HG03095 (cell line): ENCODE results near the gene NINJ1.

Experiments
- ATAC-seq: cut with Tn5 transposase; IDR thresholded peaks from one replicate; pipeline ENCODE4 v1.9.1; 2021; ENCODE audit warnings: moderate library complexity; ENCODE audit not compliant: unreplicated experiment

The NINJ1 gene, protein sequence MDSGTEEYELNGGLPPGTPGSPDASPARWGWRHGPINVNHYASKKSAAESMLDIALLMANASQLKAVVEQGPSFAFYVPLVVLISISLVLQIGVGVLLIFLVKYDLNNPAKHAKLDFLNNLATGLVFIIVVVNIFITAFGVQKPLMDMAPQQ

DNA sequence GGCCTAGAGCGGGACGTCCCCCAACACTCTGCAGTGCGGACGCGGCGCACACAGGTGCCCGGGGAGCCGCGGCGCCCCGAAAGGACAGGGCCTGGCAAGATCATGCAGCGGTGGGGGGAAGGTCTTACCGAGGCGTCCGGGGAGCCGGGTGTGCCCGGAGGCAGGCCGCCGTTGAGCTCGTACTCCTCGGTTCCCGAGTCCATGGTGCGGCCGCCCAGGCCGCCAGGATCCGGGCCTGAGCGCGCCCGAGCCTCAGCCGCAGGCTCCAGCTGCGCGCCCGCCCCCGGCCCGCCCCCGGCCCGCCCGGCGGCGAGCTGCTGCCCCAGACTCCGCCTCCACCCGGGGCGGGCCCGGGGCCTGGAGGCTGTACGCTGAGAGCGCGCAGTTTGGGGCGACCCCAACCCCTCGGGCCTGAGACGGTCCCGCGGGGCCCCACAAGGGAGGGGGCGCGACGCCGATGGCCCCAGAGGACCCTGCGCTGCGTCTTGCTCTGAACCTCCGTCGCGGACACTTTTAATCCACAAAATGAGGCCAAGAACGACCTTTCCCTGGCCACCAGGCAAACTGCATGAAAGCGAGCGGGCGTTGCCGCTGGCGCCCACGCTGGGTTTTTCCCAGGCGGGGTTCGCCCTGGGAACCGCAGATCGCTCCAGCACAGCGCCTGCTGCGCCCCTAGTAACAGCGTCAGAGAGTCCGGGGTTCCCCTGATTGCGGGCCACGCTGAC lies at the start of gene NINJ1:
Gene NINJ1 (minus strand): TSS at position 237 of the 725 bp plus-strand sequence. CDS start 34 bp downstream, at position 203.
- peak; percentile 60 for ATAC-seq

DNA sequence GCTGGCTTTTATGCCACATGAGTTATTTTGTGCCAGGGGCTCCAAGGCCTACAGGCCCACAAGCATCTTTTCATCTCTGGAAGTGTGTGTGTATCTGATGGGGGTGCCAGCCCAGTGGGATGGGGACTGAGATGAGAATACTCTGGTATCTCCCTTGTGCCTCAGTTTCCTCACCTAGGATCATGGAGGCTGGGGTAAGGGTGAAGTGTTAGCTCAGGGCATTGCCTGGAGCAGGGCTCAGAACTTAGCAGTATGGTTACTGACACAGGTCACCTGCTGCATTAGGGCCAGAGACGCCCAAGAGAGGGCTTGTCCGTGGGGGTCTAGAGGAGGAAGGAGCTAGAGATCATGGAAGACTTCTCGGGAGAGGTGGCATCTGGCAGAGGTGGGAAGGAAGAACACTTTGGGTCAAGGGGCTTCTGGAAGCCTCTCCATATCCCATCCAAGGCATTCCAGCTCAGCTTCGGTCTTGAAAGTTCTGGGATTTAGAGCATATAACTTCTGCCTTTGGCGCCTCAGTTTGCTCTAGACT lies 49.1 kb upstream of the NINJ1 start:
- ATAC-seq = no peak

DNA sequence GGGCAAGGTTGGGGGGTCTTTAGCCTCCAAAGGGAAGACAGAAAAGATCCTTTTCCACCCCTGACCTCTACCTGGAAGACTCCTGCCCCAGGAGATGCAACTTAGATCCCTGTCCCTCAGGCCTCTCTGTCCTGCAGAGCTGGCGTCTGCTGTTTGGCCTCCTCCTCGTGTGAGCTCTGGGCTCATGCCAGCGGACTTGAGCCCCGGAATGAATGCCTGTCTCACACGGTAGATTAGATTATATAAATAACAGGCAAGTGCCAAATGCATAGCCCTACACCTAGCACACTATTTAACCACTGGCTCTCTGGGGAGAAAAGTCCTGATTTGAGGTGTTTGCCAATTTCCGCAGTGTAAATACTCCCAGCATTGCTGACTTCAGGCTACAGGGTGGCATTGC lies 48.5 kb upstream of the NINJ1 start:
- ATAC-seq = no peak

DNA sequence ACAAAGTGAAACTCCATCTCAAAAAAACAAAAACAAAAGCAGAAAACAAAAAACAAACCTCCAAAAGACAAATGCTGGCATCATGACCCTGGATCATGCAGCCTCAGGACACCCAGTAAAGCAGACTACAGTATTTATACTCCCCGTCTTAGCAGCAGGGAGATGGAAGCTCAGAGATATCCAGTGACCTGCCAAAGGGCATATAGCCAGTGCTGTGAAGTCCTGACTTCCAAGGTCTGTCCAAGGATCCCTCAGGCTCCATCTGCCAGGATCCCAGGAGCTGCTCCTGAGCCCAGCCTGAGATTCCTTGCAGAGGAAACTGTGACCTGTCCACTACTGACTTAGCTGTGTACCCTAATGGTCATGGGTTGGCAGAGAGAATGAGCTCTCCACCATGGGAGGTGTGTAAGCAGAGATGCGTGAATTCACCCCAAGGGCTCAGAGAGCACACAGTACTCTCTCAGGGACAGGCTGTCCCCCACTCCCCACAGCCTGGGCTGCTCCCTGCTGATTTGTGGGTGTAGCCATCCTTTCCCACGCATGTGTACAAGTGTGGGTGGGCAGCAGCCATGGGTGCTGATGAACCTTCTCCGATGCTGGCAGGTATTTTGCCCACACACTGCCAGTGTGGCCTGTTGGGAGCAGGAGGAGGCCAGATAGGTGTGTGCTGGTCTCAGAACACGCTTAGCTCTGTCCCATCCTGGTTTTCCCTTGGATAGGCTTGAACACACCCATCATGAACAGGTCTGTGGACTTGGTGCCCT lies 47.8 kb upstream of the NINJ1 start:
- ATAC-seq = no peak

DNA sequence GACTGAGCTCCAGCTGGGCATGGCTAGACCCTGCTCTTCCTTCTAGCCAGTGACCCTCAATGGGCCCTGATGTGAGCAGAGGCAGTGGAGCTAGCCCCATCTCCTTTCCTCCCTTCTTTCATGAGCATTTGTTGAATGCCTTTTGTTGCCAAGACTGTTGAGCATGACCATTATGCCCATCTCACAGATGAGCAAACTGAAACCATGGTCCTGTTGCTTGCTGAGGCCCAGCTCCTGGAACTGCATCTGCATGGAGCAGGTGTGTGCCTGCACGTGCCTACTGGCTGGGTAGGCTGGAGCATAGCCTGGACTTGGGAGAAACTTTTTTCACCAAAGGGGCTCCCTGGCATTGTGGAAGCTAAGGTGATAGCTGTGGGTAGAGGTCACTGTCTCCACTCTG lies 46.9 kb upstream of the NINJ1 start:
- no peak for ATAC-seq

DNA sequence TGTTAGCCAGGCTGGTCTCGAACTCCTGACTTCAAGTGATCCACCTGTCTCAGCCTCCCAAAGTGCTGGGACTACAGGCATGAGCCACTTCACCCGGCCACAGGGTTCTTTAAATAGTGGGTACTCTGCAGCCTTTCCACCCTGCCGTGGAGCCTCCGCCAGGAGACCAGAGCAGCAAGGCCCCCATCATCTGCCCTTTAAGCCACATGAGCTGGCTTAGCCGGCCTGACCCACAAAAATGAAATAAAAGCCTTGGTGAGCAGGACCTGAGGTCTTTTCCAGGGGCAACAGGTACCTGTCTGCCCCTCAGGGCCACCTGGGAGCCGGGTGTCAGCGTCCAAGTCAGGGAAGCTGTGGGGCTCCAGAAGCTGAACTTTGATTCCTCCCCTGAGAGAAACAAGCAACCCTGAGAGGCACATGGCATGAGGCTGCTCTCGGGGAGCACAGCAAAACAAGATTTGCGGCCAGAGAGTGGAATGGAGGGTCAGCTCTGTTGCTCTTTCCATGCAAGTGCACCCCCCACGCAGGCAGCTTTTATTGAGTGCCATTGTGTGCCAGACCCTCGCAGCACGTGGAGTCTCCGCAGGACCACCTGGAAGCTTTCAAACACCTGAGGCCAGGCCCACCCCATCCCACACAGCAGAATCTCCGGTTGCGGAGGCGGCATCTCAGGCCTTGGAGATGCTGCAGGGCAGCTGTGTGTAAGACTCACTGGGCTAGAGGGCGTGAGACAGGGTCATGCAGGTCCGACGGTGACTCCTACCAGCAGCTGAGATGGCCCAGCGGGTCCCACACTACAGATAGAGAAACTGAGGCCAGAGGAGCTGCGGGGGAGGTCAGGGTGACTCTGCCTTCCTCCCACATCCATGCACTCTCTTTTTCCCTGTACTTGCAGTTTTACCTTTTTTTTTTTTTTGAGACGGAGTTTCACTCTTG lies 45.1 kb upstream of the NINJ1 start:
- ATAC-seq = no peak

DNA sequence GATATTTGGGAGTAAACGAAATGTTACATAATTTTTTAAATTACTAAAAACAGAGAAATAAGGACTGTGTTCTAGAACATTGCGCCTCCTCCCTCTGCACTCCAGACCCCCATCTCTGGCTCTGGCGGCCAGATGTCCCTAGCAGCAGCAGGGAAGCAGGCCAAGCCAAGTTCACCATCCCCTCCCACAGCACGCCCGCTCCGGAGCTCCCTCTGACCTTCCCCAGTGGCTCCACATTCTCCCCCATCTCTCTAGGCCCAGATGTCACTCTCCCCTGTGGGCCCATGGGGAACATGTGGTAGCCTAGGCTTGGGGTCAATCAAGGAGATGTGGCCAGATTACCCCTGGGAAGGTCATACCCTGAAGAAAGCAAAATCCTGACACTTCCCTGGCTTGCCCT lies 43.6 kb upstream of the NINJ1 start:
- no peak for ATAC-seq

DNA sequence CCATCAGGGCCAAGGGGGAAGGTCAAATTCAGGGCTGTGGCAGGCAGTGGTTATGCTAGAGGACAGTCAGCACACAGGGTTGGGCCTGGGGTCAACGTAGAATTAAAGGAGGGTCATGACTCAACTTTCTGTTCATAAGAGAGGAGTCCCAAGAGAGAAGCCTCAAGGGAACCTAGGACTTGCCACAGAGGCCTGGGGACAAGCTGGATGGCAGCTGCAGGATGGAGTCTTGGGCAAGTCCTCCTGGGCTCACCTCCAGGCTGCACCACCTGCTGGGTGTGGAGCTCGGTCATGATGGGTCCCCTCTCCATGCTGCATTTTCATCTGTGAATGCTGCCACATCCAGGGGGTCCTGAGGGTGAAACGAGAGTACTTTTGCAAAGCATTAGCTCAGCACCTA lies 40.9 kb upstream of the NINJ1 start:
- no peak for ATAC-seq

DNA sequence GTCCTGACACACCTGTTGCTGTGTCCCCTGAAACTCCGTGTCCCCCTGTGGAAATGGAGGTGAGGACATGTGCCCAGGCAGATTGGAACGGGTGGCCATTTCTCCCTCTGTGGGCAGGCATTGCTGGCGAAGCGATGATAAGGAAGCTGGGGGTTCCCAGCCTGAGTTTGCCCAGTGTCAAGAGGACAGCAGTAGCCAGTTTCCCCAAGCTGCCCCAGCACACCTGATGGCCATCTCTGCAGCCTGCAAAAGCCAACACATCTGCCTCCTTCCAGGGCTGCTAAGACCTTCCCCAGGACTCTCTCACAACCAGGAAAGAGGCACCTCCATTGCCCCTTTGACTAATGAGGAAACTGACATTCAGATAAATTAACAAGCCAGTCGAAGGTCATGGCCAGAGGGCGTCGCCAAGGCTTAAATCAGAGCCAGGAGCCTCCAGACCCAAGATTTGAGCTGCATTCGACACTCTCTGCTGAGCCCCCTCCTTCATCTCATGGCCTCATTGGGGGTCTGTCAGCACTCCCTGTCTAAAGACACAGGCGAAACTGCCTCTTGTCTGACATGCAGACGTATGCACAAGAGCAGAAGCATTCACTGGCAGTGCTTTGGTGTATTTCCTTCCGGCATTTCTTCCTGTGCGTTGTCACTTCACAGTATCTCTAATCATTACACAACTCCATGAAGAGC lies 39.5 kb upstream of the NINJ1 start:
- ATAC-seq = no peak

DNA sequence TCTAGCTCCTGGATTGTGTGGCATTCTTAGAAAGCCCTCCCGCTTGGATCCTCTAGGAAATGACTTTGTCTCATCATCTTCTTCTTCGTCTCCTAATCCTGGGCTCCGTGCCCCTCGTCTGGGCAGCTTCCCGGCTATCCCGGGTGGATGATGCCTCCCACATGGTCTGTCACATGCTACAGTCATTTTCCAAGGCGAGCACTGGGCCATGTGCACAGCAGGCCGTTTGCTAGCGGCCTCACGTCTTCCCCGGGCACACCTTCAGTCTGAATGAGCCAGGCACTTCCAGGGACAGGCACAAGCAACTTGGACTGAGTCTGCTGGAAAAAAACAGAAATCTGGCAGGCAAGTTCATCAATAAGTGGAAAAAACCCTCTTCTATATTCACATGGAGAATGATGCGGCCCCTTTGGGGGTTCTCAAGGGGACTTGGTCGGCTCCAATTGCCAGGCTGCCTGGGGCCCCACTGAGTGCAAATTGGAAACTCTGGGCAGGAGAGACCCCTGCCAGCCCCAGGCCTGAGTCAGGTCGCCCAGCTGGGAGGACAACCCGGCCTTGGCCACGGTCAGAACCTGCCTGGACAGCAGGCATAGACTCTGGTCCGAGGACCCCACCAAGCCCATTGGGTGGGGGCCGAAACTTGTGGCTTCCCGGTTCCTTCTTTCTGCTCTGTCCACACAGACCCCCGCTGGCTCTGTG lies 38.8 kb upstream of the NINJ1 start:
- ATAC-seq = no peak

DNA sequence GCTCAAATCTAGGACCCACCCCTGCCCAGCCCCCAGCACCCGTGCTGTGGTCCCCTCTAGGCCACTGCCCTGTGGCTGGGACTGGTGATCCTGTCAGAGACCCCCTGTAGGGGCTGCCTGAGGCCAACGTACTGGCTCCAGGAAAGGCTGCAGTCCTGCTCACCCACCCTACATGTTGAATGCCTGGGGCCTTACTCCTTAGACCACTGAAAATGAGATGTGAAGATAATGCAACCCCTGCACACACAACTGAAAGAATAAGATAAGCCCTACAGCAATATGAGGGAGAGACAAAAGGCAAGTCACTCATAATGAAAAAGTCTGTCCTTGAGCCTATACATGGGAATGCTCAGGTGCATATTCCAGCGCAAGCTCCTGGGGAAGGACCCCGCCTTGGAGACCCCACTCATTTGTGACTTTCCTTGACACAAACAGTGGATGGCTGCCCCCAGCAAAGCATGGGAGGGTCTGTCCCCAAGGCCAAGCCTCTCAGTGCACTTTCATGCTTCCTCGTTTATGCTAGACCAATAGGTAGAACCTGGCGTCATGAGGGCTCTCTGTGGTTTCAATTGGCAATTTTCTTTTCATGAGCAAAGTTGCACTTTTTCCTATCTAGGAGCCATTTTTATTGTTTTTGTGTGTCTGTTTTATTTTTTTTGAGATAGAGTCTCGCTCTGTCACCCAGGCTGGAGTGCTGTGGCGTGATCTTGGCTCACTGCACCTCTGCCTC lies 37.4 kb upstream of the NINJ1 start:
- ATAC-seq = no peak

DNA sequence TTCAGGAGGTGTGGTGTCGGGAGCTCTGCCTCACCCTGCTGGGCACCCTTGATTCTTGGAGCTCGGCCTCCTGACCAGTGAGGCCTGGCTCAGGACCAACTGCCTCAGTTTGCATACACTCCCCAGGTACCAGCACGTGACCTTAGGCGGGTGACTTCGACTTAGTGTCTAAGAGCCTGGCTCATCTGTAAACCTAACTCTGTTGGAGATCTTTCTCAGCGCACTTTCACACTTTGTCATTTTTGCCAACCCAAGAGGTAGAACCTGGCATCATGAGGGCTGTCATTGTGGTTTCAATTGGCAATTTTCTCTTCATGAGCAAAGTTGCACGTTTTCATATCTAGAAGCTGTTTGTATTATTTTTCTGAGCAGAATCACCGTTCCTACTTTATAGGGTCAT lies 36.5 kb upstream of the NINJ1 start:
- ATAC-seq = no peak

DNA sequence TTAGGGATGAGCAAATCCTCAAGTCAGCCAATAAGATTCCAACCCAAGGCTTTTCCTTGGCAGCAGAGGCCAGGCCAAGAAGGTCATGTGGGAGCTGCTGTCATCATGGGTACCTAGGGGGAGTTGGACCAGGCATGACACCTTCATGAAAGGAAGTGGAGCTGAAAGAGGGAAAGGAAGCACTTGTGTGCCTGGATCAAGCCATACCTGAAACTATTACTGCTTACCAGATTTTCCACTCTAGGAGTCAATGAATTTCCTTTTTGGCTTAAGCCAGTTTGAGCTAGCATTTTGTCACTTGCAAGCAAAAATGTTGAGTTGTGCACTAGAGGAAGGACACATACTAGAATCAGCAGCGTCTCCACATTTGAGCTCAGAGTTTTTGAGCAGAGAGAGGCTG lies 35.4 kb upstream of the NINJ1 start:
- ATAC-seq = no peak

DNA sequence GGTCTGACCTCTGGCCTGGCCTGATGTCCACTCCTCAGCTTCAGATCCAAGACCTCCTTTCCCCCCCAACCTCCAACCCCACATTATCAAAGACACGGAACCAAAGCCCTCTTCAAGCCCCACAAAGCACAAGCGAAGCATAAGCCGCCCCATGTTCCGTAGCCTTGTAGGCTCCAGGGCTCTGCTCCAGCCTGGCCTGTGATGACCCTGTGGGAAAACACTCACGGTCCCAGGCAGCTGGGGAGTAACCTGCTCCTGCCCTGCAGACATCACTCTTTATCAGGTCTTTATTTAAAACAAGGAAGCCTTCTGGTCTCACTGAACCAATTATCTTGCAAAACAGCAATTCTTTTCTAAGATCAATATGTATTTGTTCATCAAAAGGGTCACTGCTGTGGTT lies 34.5 kb upstream of the NINJ1 start:
- no peak for ATAC-seq

DNA sequence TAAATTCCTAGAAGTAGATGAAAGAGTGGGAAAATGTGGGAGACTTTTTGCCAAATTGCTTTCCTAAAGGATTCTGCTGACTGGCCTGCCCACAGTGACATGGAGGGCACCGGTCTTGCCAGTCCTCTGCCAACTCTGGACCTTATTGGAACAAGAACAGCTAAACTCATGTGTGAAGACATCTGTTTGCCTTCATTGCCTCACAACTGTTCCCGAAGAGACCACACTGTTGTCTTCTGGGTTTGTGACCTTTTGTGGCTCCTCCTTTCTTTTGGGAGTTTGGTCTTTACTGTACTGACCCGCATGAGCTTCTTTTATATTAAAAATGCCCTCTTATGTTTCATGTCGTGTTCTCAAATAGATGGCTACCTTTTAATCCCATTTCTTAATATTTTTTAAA lies 33.8 kb upstream of the NINJ1 start:
- no peak for ATAC-seq

DNA sequence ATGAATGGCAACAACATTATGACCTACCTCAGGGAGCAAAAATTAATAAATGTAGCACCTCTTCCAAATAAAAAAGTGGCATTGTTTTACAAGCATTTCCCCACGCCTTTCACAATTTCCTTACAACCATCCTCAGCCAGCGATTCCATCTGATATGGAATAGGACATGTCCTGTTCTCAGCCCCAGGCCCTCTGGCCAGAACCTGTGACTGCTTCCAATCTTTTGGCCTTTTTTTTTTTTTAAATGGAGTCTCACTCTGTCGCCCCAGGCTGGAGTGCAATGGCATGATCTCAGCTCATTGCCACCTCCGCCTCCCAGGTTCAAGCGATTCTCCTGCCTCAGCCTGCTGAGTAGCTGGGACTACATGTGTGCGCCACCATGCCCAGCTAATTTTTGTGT lies 33.1 kb upstream of the NINJ1 start:
- no peak for ATAC-seq

DNA sequence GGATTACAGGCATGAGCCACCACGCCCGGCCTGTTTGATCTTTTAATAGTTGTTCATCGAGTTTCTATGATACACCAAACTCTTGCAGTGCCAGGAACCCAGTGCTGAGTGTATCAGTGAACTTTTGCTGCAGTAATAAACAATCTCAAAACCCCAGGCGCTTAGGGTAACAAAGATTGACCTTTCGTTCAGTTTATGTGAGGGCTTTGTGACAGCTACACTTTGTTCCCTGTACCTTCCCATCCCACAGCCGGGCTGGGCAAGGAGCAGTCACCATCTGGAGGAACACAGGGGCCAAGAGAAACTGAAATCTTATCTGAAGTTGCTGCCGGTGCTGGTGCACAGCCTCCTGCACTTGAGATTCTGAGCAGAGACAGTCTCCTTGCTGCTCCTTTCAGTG lies 32.6 kb upstream of the NINJ1 start:
- no peak for ATAC-seq

DNA sequence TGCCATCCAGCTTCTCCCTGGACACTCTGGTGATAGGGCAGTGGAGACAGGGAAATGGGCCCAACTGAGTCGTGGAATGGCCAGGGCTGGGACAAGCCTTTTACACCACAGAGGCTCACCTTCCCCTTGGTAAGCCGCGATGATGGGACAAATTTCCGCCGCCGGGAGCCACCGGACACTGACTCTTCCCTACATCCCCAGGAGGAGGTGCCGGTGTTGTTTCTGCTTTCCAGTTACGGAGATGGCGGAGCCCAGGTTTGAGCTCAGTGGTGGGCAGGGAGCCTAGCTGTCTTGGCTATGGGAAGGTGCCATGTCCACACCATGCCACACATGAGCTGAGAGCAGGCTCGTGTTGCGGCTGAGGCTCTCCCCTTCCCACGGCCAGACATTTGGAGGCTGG lies 30.0 kb upstream of the NINJ1 start:
- no peak for ATAC-seq
